Measurements from ENCODE around the gene DEPDC7.

- TF ChIP-seq CTCF (IDR thresholded peaks at IDR 0.05): no peak
- no peak for TF ChIP-seq EP300 (IDR thresholded peaks at IDR 0.05)
- TF ChIP-seq POLR2A (IDR thresholded peaks at IDR 0.05): no peak
Observed at GRCh38 chr11:33060271-33060670, 44.6 kb downstream of the DEPDC7 start.
